GM21825 (cell line): ENCODE results near the gene DNAH14.
"Not testable (repeated sequence)": the region's sequence is repeated elsewhere in the genome, so short reads cannot be mapped to it uniquely, and the experiment has no call there.

Source experiments
- ATAC-seq: cut with Tn5 transposase; IDR thresholded peaks from one replicate; pipeline ENCODE4 v1.9.1; 2021; ENCODE audit warnings: mild to moderate bottlenecking, moderate library complexity; ENCODE audit not compliant: unreplicated experiment

The DNAH14 gene

GRCh38 chr1:225232930-225233329, 303.5 kb downstream of the DNAH14 start:
- ATAC-seq: not testable (repeated sequence)

GRCh38 chr1:225242611-225243010, 313.1 kb downstream of the DNAH14 start:
- no peak for ATAC-seq

GRCh38 chr1:225250432-225250831, 321.0 kb downstream of the DNAH14 start:
- ATAC-seq: peak; percentile 98

- no peak for ATAC-seq
Observed at GRCh38 chr1:225253173-225253572, 323.7 kb downstream of the DNAH14 start.

- no peak for ATAC-seq
Observed at GRCh38 chr1:225253784-225254183, 324.3 kb downstream of the DNAH14 start.

- no peak for ATAC-seq
Observed at GRCh38 chr1:225254676-225255075, 325.2 kb downstream of the DNAH14 start.

GRCh38 chr1:225257081-225257480, 327.6 kb downstream of the DNAH14 start:
- no peak for ATAC-seq

- no peak for ATAC-seq
Observed at GRCh38 chr1:225258811-225259210, 329.3 kb downstream of the DNAH14 start.

- no peak for ATAC-seq
Observed at GRCh38 chr1:225259542-225259941, 330.1 kb downstream of the DNAH14 start.

GRCh38 chr1:225260319-225260718, 330.8 kb downstream of the DNAH14 start:
- no peak for ATAC-seq

GRCh38 chr1:225277445-225277844, 348.0 kb downstream of the DNAH14 start:
- no peak for ATAC-seq

GRCh38 chr1:225280563-225280962, 351.1 kb downstream of the DNAH14 start:
- ATAC-seq: no peak

GRCh38 chr1:225290244-225290643, 360.8 kb downstream of the DNAH14 start:
- no peak for ATAC-seq

- no peak for ATAC-seq
Observed at GRCh38 chr1:225299624-225300023, 370.1 kb downstream of the DNAH14 start.

GRCh38 chr1:225300381-225300780, 370.9 kb downstream of the DNAH14 start:
- ATAC-seq: no peak

- ATAC-seq: no peak
Observed at GRCh38 chr1:225304996-225305395, 375.5 kb downstream of the DNAH14 start.

GRCh38 chr1:225310544-225310943, 381.1 kb downstream of the DNAH14 start:
- not testable (repeated sequence) for ATAC-seq

- peak; percentile 89 for ATAC-seq
Observed at GRCh38 chr1:225318706-225319575, 389.5 kb downstream of the DNAH14 start.

- no peak for ATAC-seq
Observed at GRCh38 chr1:225319871-225320270, 390.4 kb downstream of the DNAH14 start.

- ATAC-seq: no peak
Observed at GRCh38 chr1:225321784-225322183, 392.3 kb downstream of the DNAH14 start.

- ATAC-seq: no peak
Observed at GRCh38 chr1:225329041-225329440, 399.6 kb downstream of the DNAH14 start.

GRCh38 chr1:225329996-225330395, 400.5 kb downstream of the DNAH14 start:
- ATAC-seq: not testable (repeated sequence)

- ATAC-seq: no peak
Observed at GRCh38 chr1:225332686-225333085, 403.2 kb downstream of the DNAH14 start.
